ENCODE data around the gene ARTN. TPM values are rescaled to one million over a fixed set of nuclear protein-coding genes. Genes with fewer than 3 reads are reported as not detected.

Gene ARTN, protein sequence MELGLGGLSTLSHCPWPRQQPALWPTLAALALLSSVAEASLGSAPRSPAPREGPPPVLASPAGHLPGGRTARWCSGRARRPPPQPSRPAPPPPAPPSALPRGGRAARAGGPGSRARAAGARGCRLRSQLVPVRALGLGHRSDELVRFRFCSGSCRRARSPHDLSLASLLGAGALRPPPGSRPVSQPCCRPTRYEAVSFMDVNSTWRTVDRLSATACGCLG
- polyA plus RNA-seq (2013, experiment 1 of 2; ENCODE audit: insufficient read length), result 0.60 TPM
- polyA plus RNA-seq (2013, experiment 2 of 2; ENCODE audit: insufficient read length), result 0.66 TPM

DNA sequence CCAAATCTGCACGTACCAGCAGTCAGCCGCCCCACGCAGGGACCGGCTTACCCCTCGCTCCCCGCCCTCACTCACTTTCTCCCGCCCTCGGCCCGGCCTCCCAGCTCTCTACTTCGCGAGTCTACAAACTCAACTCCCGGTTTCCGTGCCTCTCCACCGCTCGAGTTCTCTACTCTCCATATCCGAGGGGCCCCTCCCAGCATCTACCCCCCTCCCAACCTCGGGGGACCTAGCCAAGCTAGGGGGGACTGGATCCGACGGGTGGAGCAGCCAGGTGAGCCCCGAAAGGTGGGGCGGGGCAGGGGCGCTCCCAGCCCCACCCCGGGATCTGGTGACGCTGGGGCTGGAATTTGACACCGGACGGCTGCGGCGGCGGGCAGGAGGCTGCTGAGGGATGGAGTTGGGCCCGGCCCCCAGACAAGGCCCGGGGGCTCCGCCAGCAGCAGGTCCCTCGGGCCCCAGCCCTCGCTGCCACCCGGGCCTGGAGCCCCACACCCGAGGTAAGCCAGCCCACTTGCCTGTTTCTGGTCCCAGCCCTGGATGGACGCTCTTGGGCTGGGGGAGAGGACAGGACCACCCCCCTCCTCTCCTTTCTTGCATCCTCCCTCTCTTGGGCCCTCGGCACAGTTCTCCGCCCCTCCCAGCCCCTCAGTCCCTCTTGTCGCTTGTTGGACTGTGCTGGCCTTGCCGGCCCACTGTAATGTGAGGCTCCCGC is at the start of gene ARTN:
Gene ARTN, plus strand, starts transcription at position 416 of the 715 bp plus-strand sequence. CDS start 1,856 bp downstream, outside the sequence.
- no peak for DNase-seq

GRCh38 chr1:43885279-43885801 is 48.3 kb upstream of the ARTN start:
- no peak for DNase-seq

DNA sequence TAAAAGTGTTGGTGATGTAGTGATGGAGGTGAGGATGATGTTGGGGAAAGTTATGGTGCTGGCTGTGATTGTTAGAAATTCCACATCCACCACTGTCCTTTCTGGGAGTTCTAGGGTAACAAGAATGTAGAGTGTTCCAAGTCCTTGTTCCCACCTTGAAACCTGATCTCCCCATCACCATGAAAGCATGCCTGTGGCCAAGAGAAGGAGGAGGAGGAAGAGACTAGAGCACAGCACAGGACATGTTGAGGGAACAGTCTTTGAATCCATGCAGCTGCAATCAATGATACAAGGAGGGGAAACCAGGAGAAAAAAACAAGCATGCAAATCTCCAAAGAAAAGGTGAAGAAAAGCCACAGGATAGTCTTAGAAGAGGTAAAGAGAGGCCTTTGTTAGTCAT is 45.9 kb upstream of the ARTN start:
- DNase-seq, result no peak

- no peak for DNase-seq
Measured at GRCh38 chr1:43890815-43891214, 42.8 kb upstream of the ARTN start.

GRCh38 chr1:43893006-43893405 is 40.6 kb upstream of the ARTN start:
- DNase-seq, result peak; percentile 51

GRCh38 chr1:43898981-43899380 is 34.6 kb upstream of the ARTN start:
- no peak for DNase-seq

DNA sequence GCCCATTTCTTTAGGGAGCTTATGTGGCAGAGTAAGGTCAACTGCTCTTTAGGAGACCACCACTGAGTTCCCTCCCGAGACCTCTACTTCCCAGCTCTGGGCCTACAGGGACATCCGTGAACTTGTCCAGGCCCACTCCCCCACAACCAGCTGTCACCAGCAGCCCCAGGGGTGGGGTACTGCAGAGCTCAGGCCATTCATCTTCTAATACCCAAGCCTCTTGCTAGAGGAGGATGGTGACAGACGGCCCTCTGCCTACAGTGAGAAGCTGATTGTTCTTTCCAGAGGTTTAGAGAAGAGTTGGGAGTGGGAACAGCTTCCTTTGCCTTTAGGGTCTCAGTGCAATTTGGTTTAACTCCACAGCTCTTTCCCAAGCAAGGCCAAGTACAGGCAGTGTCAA is 33.2 kb upstream of the ARTN start:
- DNase-seq, result no peak

DNA sequence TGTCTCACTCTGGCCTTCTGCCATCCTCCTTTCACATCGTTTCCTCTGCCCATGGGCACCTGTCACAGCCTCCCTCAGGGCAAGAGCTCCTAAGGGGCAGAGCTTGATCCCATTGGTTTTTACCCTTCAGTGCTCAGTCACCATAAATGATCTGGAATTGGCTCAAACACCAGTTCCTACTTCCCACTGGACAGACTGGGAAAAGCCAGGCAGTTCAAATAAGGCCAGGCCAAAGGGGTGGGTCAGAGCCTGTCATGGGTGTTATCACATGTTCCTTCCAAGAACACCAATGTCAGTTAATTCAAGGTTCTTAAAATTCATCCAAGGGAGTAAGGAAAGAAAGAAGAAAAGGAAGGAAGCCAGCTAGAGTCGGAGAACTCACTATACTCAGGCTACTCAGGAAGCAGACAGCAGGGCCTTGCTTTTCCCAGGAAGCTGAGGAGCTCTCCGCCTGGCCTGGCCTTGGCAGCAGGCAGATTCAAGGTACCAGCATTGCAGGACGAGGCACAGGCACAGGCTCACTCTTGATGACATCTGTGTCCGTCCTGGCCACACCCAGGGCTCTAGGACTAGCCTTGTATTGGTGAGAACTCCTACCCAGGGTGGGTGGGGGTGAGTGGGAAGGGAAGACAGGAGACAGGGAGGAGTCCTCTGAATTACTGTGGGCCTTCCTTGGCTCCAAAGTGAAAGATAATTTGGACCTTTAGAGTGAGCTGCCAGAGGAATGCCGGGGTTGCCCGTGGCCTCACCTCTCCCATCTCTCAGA is 32.2 kb upstream of the ARTN start:
- DNase-seq, result no peak

- DNase-seq, result no peak
Measured at GRCh38 chr1:43902058-43902831, 31.4 kb upstream of the ARTN start.

- no peak for DNase-seq
Measured at GRCh38 chr1:43904660-43905551, 28.7 kb upstream of the ARTN start.

DNA sequence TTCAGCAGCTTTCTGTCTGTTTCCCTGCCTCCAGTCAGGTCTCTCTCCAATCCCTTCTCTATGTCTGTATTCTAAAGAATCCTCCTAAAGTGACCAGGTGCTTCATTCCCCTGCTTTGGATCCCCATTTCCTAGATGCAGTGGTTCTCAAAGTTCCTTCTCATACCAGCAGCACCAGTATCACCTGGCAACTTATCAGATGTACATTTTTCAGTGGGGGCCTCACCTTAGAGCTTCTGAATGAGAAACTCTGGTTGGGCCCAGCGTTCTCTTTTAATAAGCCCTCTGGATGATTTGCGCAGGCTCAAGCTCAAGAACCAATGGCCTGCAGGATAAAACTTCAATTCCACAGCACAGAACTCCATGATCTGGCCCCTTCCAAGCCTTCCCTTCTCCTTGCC is 25.4 kb upstream of the ARTN start:
- DNase-seq, result no peak

DNA sequence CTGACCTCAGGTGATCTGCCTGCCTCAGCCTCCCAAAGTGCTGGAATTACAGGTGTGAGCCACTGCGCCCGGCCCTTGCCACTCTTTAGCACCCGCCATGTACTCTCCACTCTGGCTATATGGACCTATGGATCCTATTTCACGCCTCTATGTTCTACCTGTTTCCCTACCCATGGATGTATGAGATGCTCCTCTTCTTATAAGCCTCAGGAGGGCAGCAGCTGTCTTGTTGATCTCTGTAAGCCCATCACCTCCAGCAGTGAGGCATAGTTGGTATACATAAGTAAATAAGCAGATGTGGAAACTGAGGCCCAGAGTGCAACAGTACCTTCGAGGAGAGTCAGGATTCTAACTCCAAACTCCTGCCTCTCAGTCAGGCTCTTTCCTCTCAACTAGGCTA is 24.7 kb upstream of the ARTN start:
- no peak for DNase-seq

DNA sequence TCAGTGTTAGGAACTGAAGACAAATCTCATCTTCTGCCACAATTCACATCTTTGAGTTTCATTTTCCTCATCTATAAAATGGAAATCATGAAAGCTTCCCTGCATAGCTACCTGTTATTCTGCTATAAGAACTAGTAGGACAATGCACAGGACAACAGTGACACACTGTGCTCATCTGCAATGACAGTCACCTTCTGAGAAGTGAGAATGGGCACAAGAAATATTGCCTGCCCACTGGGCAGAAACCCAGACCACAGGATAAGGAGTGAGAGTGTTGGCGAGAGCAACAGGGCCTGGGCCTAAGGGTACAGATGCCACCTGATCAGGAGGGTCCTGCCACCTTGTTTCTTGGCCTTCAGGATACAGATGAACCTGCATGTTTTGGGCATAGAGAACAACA is 23.3 kb upstream of the ARTN start:
- no peak for DNase-seq

DNA sequence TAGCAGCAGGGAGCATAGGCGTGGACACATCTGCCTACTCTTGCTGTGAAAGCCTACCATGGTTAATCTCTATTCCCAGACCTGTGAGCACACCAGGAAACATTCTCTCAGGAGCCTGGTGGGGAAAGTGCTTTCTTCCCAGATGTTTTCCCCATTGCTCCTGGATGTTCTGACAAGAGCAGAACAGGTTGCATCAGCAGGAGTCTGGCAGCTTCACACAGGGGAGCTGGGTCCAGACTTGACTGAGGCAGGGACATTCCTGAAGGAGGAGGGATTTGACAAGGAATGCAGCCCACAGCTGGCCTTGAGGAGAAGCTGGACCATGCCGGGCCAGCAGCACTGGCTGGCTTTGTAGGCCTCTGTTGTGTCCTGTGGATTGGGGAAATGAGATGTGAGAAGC is 21.0 kb upstream of the ARTN start:
- DNase-seq, result peak; percentile 88

- DNase-seq, result no peak
Measured at GRCh38 chr1:43913051-43913501, 20.5 kb upstream of the ARTN start.

DNA sequence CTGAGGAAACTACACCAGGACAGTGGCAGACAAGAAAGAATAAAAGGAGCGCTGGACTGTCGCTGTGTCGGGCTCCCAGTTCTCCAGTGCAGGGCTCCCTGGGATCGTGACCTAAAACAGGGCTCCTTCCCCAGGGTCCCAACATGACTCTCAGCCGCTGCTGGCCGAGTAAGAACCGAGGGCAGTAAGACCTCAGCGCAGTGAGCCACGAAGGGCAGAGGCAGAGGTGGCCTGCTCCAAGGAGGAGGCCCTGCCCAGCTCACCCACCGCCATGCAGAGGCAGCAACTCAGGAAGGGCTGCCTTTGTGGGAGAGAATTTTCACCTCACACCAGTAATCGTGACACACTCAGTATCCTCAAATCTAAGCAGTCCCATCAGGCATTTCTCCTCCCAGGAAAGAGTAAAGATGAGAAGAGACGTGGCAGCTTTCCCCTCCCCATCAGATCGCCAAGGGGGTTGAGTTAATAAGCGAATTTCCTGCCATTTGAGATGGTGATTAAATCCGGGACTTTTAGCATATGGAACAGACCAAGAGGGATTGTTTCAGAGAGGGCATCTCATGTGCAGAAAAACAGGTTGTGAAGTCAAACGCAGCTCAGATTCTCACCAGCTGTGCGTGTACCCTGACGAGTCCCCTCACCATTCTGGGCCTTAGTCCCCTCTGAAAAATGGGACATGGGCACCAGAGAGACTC is 19.8 kb upstream of the ARTN start:
- no peak for DNase-seq

DNA sequence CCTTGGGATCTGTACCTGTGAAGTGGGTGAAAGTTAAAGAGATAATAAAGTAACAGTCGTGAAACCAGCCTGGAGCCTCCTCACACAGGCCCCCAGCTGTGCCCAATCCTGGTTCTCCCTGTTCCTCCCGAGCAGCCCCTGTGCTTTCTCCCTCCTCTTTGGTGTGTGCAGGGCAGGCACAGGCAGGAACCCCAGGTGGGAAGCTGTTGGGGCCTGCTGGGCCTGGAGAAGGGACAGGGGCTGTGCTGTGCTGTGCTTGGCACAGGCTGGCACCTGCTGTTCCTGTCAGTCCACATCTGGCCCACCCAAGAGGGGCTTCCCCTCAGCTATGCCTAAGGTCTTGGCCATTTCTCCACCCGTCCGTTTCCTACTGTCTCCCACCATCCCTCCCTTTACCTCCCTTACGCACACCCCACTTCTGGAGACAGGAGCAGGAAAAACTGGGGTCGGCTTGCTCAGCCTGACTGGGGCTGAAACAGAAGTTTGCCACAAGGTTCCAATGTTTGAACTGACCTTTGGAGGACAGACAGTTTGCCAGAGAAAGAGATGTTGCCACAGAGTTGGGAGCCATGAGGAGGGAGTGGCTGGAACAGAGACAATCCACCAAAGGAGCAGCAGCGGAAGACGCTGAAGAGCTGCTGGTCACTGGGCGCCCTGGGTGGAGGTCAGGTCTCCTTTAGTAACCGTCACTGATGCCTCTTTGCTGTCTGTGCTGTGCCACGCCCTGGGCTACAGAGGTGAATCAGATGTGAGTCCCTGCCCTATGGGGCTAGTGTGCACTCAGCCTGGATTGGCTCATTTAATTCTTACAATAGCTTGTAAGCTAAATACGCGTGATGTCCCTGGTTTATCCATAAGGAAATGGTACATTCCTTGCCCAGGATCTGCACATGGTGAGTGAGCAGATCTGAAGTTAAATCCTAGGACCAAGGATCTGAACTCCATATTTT is 18.8 kb upstream of the ARTN start:
- no peak for DNase-seq

DNA sequence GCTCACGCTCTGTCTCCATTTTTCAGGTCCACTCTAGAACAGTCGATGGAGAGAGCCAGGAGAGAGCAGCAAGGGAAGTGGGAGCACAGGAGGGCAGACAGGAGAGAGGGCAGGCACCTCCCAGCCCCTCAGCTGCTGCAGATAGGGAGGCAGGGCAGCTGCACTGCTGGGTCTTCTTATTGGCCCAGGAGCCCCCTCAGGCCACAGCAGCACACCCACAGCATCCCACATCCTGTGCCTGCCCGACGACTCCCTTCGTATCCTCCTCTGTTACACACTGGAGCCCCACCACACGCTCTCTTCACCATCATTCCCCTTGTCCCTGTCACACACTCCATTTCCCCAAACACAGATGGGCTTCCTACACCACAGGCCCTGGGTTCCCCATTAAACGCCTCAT is 13.7 kb upstream of the ARTN start:
- no peak for DNase-seq

GRCh38 chr1:43921022-43921421 is 12.6 kb upstream of the ARTN start:
- no peak for DNase-seq
